ENCODE results near the gene DNAJC28.
"Not testable (repeated sequence)": the region's sequence is repeated elsewhere in the genome, so short reads cannot be mapped to it uniquely, and the experiment has no call there.

DNAJC28 gene

GRCh38 chr21:33491373-33492102 is at the start of gene DNAJC28:
TSS of gene DNAJC28 (minus strand) at chr21:33491716. CDS start at chr21:33489393, 2,323 bp downstream.
- peak; percentile 92 to 99 (median 94) for DNase-seq
- intact Hi-C loops (cut with DNase I): loop anchor here (1.0 to 5.0 kb wide), 2 partner anchors 12 to 51 kb away; partner anchors contain the start of genes GART, SON and TMEM50B

- intact Hi-C loops (cut with DNase I): loop anchor here (5.0 kb wide), 2 partner anchors 46 to 49 kb away; partner anchors contain the start of genes DNAJC28 and DONSON
- no peak for DNase-seq
Measured at GRCh38 chr21:33541105-33541711, 49.7 kb upstream of the DNAJC28 start.

GRCh38 chr21:33540711-33541104 is 49.2 kb upstream of the DNAJC28 start:
- DNase-seq: no peak
- intact Hi-C loops (cut with DNase I): loop anchor here (5.0 kb wide), 2 partner anchors 47 to 48 kb away; partner anchors contain the start of genes DNAJC28 and DONSON

- intact Hi-C loops (cut with DNase I): loop anchor here (5.0 kb wide), 2 partner anchors 47 to 48 kb away; partner anchors contain the start of genes DNAJC28 and DONSON
- no peak for DNase-seq
Measured at GRCh38 chr21:33539616-33540015, 48.1 kb upstream of the DNAJC28 start.

GRCh38 chr21:33537212-33537611 is 45.7 kb upstream of the DNAJC28 start:
- intact Hi-C loops (cut with DNase I): no loop called here
- DNase-seq: no peak

- intact Hi-C loops (cut with DNase I): no loop called here
- no peak for DNase-seq
Measured at GRCh38 chr21:33531007-33531406, 39.5 kb upstream of the DNAJC28 start.

GRCh38 chr21:33522953-33523349 is 31.4 kb upstream of the DNAJC28 start:
- no peak for DNase-seq
- intact Hi-C loops (cut with DNase I): no loop called here

GRCh38 chr21:33522297-33522952 is 30.9 kb upstream of the DNAJC28 start:
- intact Hi-C loops (cut with DNase I): no loop called here
- no peak for DNase-seq

- intact Hi-C loops (cut with DNase I): no loop called here
- no peak for DNase-seq
Measured at GRCh38 chr21:33518899-33519298, 27.4 kb upstream of the DNAJC28 start.

- intact Hi-C loops (cut with DNase I): no loop called here
- no peak for DNase-seq
Measured at GRCh38 chr21:33514229-33514628, 22.7 kb upstream of the DNAJC28 start.

- intact Hi-C loops (cut with DNase I): no loop called here
- DNase-seq: no peak
Measured at GRCh38 chr21:33512481-33512880, 21.0 kb upstream of the DNAJC28 start.

GRCh38 chr21:33511639-33512038 is 20.1 kb upstream of the DNAJC28 start:
- peak in 1 of 10 donors; percentile 39 for DNase-seq
- intact Hi-C loops (cut with DNase I): no loop called here

GRCh38 chr21:33510826-33511225 is 19.3 kb upstream of the DNAJC28 start:
- peak in 1 of 10 donors; percentile 5 for DNase-seq
- intact Hi-C loops (cut with DNase I): no loop called here

GRCh38 chr21:33507003-33507402 is 15.5 kb upstream of the DNAJC28 start:
- intact Hi-C loops (cut with DNase I); DNase-seq: not testable (repeated sequence)

GRCh38 chr21:33505833-33506232 is 14.3 kb upstream of the DNAJC28 start:
- intact Hi-C loops (cut with DNase I): no loop called here
- no peak for DNase-seq

- no peak for DNase-seq
- intact Hi-C loops (cut with DNase I): no loop called here
Measured at GRCh38 chr21:33496345-33496744, 4.8 kb upstream of the DNAJC28 start.

- no peak for DNase-seq
- intact Hi-C loops (cut with DNase I): no loop called here
Measured at GRCh38 chr21:33495743-33496142, 4.2 kb upstream of the DNAJC28 start.

- intact Hi-C loops (cut with DNase I): loop anchor here (5.0 kb wide), 1 partner anchor 49 kb away; the partner anchor contains the start of genes GART and SON
- DNase-seq: no peak
Measured at GRCh38 chr21:33493756-33494155, 2.2 kb upstream of the DNAJC28 start.

- no peak for DNase-seq
- intact Hi-C loops (cut with DNase I): loop anchor here (5.0 kb wide), 1 partner anchor 50 kb away; the partner anchor contains the start of genes GART and SON
Measured at GRCh38 chr21:33492571-33492970, 1.1 kb upstream of the DNAJC28 start.

GRCh38 chr21:33490991-33491372 is 534 bp downstream of the DNAJC28 start:
- intact Hi-C loops (cut with DNase I): loop anchor here (1.0 to 5.0 kb wide), 2 partner anchors 12 to 51 kb away; partner anchors contain the start of genes GART, SON and TMEM50B
- no peak for DNase-seq

GRCh38 chr21:33488936-33489335 is 2.6 kb downstream of the DNAJC28 start:
- intact Hi-C loops (cut with DNase I): no loop called here
- DNase-seq: no peak
